HUDEP-2 (cell line): ENCODE results near the gene C12orf43.
"Not testable (repeated sequence)": the region's sequence is repeated elsewhere in the genome, so short reads cannot be mapped to it uniquely, and the experiment has no call there.

ENCODE experiments used
- DNase-seq, 76 experiments: peaks; one replicate each; lab custom pipeline; 2025; ENCODE audit not compliant: unreplicated experiment in 76 of 76; lab: John Stamatoyannopoulos, UW

Gene C12orf43, protein sequence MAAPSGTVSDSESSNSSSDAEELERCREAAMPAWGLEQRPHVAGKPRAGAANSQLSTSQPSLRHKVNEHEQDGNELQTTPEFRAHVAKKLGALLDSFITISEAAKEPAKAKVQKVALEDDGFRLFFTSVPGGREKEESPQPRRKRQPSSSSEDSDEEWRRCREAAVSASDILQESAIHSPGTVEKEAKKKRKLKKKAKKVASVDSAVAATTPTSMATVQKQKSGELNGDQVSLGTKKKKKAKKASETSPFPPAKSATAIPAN

DNA sequence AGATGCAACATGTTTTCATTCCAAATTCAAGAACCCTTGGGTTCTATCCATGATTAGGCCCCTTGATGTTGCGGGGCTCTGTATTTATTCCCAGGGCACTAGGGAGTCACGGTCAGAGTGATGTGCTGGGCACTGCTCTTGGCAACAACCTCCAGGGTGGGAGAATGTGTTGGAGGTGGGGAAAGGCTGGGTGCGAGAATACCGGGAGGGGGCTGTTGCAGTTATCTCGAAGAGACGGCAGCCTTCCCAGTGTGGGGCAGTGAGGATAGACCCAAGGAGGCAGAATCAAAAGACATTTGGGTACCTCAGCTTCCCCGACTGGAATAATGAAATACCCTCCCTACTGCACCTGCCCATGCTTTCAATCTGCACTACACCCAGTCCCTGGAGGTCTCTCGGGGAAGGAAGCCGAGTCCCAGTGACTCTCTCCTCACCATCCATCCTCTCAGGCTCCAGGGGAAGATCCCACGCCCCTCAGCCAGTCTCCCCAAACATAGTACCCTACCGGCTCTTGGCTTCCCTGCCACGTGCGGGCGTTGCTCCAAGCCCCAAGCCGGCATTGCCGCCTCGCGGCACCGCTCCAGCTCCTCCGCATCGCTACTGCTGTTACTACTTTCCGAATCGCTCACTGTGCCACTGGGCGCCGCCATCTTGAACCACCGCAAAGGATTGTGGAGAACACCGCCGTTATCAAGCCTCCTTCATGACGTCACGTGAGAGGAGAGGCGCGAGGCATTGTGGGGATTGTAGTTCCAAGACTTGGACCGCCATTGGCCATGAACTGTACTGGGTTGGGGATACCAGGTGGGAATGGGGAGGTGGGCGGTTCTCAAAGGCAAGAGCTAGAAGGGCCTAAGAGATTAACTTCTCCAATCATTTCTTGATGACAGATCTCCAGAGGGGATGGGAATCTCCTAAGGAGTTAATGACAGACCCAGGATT is at the start of gene C12orf43:
C12orf43 (minus strand) TSS at position 663 of the 942 bp plus-strand sequence; CDS start at position 650, 13 bp downstream.
- DNase-seq: peak in 75 of 76 experiments; percentile 11 to 91 (median 78)

DNA sequence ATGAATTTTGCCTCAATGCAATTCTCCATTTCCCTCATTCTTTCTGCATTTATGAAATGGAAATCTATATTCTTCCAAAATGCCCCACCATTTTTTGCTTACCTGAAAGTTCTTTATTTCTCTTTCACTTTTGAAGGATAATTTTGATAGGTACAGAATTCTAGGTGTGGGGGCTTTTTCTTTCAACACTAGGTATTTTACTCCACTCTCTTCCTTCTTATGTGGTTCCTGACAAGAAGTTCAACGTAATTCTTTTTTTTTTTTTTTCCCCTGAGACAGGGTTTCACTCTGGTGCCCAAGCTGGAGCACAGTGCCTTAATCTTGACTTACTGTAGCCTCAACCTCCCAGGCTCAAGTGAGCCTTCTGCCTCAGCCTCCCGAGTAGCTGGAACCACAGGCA is 49.1 kb upstream of the C12orf43 start:
- no peak for DNase-seq

DNA sequence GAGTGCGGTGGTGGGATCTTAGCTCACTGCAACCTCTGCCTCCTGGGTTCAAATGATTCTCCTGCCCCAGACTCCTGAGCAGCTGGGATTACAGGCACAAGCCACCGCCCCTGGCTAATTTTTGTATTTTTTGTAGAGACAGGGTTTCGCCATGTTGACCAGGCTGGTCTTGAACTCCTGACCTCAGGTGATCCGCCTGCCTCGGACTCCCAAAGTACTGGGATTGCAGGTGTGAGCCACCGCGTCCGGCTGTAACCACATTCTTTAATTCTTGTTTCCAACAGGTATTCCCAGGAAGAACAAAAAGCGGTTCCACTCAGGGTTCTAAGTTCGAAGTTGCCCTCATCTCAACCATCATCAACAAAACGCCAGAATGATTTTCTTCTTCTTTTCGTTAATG is 48.3 kb upstream of the C12orf43 start:
- not testable (repeated sequence) for DNase-seq

DNA sequence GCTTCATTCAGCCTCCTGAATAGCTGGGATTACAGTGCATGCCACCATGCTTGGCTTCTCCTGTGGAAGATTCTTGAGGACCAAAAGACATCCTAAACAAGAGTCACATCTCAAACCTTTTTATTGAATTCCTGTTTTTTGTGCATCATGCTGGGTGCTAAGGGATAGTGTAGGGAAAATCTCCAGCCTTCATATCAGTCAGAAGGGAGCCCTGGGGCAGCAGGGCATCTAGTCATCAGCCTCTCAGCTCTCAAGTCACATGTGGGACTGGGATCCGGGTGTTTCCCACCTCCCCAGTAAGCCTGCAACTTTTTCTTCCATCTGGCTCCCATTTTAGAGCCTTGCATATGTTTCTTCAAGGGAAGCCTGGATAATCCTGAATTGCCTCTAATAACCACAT is 47.8 kb upstream of the C12orf43 start:
- no peak for DNase-seq

DNA sequence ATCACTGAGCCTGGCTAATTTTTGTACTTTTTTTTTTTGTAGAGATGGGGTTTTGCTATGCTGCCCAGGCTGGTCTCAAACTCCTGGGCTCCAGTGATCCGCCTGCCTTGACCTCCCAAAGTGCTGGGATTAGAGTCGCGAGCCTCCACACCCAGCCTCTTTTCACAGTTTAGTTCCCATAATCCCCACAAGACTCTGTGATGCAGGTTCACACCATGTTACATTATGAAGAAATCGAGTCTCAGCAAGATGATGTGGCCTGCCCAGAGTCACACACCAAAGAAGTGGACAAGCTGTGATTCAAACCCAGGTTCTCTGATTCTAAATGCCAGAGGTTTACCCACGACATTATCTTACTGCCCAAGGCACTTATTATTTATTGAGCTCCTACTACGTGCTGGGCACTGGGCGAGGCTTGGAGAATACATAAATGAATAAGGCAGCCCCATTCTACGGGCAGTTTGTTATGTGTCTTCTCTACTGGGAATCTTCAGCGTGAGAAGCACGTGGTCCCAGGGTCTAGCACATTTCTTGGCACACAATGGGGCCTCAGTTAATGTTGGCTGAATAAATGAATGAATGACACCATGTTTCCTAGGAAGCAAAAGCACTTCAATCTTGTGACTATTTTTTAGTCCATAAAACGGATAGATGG is 46.2 kb upstream of the C12orf43 start:
- no peak for DNase-seq

DNA sequence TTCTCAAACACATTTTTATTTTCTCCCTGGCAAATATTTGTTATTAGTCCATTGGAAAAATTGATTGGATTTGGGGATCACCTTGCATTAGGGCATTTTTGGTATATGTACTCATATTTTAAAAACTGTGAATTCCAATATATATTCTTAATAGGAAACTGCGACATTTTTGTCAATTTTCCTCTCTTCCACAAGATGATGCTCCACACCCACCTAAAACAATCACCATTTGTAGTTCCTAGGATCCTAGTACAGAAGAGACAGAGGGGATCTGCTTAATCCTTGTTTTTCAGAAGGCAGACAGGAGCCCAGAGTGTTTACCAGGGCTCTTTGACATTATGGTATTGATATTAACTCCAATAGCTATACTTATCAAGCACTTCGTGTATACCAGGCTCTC is 45.5 kb upstream of the C12orf43 start:
- DNase-seq: peak in 1 of 76 experiments; percentile 2

DNA sequence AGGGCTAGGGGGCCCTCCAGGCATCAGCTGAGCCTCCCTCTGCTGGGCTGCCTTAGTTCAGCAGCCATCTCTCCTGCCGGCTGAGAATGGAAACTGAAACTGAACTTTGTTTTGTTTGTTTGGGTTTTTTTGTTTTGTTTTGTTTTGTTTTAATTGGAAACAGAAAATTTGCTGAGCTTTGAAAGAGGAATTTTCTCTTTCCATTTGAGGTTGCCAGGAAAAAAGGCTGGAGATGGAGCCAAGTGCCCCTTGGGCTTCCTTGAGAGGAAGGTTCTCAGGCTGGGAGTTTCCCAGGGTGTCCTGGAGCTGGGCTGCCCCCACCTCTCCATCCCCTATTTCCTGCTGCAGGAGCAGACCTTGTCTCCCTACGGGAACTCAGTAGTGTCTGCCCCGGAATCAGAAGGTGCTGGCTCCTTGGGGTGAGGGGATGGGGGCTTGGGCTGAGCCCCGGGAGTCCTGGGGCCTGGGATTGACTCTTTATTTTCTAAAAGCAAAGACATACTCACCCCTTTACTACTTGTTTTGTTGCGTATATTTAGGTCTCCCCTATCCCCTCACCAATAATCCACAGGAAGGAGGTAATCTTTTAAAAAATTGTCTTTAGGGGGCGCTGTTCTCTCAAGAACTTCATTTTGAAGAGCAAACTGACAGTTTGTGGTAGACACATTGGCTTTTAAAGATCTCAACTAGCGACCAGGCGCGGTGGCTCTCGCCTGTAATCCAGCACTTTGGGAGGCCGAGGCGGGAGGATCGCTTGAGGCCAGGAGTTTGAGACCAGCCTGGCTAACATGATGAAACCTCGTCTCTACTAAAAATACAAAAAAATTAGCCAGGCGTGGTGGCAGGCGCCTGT is 44.1 kb upstream of the C12orf43 start:
- DNase-seq: peak in 35 of 76 experiments; percentile 4 to 68 (median 32)

DNA sequence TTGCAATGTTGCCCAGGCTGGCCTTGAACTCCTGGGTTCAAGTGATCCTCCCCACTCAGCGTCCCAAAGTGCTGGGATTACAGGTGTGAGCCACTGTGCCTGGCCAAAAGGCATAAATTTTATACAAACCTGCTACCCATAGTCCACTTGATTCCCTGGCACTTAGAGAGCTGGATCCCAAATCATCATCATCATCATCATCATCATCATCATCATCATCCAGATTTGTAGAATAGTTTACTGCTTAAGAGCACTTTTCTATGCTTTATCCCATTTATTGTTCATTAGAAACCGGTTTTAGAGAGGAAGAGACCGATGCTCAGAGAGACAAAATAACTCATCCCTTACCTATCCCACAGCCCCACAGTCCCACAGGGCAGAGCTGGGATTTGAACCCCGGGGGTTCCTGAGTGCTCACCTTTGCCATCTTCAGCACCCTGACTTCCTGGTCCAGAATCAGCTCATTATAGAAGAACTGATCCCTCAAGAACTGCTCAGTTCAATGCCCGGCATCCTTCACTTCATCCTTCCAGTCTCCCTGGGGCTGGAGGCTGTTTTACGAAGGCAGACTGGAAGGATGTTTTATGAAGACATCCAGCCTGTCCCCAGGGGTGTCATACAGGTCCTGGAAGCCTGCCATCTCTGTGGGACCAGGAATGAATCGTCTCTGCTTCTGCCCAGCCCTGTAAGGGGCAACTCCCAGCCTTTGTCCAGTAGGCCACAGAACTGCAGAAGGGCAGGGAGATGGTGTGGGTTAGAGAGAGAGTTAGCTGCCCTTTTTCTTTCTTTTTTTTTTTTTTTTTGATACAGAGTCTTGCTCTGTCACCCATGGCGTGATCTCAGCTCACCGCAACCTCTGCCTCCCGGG is 43.0 kb upstream of the C12orf43 start:
- no peak for DNase-seq

DNA sequence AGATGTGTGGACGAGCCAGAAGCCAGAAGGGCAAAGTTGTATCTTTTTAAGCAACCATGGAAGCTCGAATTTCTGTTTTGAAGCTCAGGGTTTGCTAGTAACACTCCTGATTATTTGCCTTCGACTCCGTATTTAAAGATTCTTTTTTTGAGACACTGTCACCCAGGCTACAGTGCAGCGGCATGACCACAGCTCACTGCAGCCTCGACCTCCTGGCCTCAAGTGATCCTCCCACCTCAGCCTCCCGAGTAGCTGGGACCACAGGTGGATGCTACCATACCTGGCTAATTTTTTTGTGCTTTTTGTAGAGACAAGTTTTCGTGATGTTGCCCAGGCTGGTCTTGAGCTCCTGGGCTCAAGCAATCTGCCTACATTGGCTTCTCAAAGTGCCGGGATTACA is 41.5 kb upstream of the C12orf43 start:
- DNase-seq: no peak

DNA sequence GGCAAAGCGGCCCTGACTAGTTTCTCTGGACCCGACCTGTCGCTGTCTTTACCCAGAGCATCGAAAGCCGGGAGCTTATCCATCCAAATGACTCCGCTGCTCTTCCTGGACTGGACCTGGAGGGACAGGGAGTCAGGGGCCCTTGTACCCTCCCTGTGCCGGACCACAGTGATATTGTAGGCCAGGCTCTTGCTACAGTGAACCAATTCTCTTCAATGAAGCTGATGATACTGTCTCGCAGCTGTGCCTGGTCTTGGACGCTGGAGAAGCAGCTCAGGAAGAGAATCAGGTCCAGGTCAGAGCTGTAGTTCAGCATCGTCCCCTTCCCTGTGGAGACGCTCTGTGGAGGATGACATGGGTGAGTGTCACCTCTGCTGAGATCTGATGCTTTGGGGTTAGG is 37.4 kb upstream of the C12orf43 start:
- no peak for DNase-seq

DNA sequence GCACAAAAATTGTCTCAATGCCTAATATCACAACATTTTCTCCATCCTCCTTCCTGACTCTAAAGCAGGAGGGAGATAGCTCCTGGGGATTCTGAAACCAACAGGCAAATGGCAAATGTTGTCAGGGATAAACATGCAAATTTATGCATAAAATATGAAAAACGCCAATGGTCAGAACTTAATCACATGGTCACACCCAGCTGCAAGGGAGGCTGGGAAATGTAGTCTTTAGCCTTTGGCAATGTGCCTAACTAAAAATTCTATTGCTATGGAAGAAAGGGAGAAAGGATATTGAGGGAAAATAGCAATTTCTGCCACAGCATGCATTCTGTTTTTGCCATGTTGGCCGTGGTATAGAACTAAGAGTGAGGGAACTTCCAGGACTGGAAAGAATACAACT is 34.4 kb upstream of the C12orf43 start:
- DNase-seq: no peak

DNA sequence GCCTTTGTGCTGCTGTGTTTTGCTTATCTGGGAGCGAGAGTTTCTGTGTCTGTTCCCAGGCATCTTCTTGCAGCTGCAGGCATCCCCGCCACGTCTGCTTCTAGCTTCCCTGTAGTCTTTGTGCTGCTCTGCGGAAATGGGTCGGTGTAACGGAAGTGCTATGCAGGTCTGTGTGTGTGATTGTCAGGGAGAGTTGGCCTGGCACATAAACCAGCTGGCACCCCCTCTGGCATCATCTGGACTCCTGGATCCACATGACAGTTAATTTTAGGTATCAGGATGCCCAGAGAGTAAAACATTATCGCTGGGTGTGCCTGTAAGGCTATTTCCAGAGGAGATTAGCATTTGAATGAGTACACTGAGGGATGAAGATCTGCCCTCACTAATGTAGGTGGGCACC is 32.2 kb upstream of the C12orf43 start:
- DNase-seq: no peak

DNA sequence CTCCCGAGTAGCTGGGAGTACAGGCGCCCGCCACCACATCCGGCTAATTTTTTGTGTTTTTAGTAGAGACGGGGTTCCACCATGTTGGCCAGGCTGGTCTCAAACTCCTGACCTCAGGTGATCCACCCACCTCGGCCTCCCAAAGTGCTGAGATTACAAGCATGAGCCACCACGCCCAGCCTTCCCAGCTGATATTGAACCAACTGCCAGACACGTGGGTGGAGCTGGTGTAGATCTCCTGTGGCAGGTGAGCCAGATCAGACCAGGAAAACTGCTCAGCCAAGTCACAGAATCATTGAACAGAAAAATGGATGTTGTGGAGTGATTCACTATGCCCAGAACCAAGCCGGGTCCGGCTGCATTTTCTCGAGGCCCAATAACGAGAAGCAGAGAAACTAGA is 31.1 kb upstream of the C12orf43 start:
- not testable (repeated sequence) for DNase-seq

DNA sequence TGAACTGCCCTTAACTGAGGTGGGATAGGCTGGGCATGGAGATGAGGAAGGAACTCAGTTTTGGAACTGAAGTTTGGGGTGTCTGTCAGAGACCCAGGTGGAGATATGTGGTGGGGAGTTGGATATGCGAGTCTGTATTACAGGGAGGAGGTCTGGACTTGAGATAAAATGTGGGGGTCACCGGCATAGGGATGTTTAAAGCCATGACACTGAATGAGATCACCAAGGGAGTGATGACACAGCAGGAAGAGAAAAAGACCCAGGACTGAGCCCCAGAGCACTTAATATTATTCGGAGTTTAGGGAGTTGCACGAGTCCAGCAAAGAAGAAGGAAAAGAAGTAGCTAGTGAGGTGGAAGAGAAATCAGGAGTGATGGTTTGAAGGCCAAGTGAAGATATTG is 26.8 kb upstream of the C12orf43 start:
- no peak for DNase-seq

DNA sequence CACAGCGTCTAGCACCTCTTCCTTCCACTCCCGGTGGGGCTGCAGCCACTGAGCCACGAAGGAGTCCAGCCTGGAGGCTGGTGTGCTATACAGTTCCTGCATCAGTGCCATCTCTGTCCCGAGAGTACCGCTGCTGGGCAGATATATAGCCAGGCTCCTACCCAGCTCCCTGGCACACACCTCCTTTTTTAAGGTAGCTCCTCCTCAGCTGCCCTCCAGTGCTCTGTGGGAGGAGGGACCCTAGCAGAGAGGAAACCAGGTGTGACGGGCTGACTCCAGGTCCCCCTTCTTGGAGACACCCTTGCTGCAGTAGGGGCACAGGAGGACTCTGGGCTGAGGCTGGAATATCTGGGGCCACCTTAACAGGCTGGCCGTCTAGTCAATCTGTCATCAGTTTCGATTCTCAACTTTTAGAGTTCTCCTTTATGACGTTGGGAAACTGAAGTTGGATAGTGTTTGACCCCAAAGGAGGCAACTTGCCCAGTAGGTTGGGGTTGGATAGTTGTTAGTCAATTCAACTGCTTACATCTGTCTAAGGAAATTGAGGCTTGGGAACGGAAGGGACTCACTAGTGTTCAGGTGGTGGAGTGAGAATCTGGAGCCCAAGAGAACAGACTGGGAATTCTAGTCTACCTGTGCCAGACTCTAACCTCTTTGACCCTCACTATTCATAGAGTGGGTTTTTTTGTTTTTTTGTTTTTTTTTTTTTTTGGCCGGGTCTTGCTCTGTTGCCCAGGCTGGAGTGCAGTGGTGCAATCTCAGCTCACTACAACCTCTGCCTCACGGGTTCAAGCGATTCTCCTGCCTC is 22.8 kb upstream of the C12orf43 start, which contains the start of gene OASL:
OASL (minus strand) TSS at position 386 of the 808 bp plus-strand sequence; CDS start at position 111, 275 bp downstream.
- DNase-seq: no peak

DNA sequence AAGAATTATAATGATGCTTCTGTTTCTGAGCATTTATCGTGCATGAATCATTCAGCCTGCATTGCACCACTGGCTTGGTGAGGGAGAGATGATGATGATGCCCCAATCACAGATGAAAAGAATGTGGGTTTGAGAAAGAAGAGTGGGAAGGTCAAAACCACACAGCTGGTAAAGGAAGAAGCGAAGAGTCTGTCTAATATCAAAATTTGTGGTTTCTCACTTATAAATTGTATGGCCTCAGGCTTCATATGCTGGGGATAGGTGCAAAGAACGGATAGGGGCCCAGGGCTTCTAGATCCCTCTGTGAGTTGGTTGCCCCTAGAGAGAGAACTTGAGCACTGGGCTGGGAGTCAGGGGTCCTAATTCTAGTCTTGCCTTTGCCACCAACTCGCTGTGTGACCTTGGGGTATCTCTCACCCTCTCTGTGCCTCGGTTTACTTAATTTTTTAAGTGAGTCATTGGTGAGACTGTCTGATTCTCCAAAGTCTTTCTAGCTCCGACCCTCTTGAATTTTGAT is 20.6 kb upstream of the C12orf43 start:
- DNase-seq: no peak

DNA sequence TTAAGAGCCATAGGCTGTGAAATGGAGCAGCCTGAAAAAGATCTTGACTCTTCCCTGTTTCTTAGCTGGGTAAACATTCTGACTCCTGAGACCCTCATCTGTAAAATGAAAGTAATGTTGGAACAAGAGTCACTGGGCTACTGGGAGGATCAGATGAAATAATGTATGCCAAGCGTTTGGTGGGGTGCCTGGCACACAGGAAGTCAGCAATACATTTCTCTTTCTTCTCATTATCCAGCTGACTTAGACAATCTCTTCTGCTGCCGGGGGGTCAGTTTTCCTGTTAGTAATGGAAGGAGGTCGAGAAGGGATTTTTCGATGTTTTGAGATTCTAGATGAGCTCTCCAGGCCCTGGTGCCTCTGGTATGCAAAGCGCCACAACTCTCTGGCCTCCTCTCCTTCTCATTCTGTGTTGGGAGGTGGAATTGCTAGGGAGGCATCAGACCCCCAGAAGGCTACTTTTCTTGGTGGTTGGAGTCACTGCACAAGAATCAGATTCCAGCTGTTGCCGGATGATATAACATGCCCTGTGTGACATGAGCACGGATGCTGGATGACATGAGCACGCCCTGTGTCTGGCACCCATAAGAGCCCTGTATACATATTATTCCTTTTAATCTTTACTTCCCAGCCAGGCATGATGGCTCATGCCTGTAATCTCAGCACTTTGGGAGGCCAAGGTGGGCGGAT is 18.5 kb upstream of the C12orf43 start:
- no peak for DNase-seq
